Endothelial cell (in vitro differentiated cells): ENCODE results near the gene FXYD5. TPM values are rescaled to one million over a fixed set of nuclear protein-coding genes. Genes with fewer than 3 reads are reported as not detected.

Experiments
- DNase-seq: peaks from one replicate; pipeline ENCODE4 v3.0.0; 2021; ENCODE audit warnings: low spot score
- H3K27ac Mint-ChIP-seq: one replicate; pipeline ENCODE4 v1.8.0; 2021; ENCODE audit warnings: mixed read lengths, inconsistent platforms; ENCODE audit not compliant: unreplicated experiment
- H3K27me3 Mint-ChIP-seq: one replicate; pipeline ENCODE4 v1.8.0; 2021; ENCODE audit warnings: mild to moderate bottlenecking, moderate library complexity, mixed read lengths, inconsistent platforms; ENCODE audit not compliant: unreplicated experiment
- H3K36me3 Mint-ChIP-seq: one replicate; pipeline ENCODE4 v1.8.0; 2021; ENCODE audit warnings: mild to moderate bottlenecking, low read depth, mixed read lengths, inconsistent platforms; ENCODE audit not compliant: unreplicated experiment
- H3K4me1 Mint-ChIP-seq: one replicate; pipeline ENCODE4 v1.8.0; 2021; ENCODE audit warnings: mild to moderate bottlenecking, mixed read lengths, inconsistent platforms; ENCODE audit not compliant: unreplicated experiment
- H3K4me3 Mint-ChIP-seq: one replicate; pipeline ENCODE4 v1.8.0; 2021; ENCODE audit warnings: mild to moderate bottlenecking, mixed read lengths, inconsistent platforms; ENCODE audit not compliant: unreplicated experiment
- H3K9me3 Mint-ChIP-seq: one replicate; pipeline ENCODE4 v1.8.0; 2021; ENCODE audit warnings: mixed read lengths, inconsistent platforms; ENCODE audit not compliant: unreplicated experiment
- CTCF ChIP-seq: fragments of 200-600 bp; sonication (generic); IDR thresholded peaks from one replicate; pipeline ENCODE4 v1.5.0; 2021; ENCODE audit warnings: antibody characterized with exemption; ENCODE audit not compliant: unreplicated experiment
- total RNA-seq: library from RNA; stranded (reverse); fragmentation: NEBNext Ultra II Directional; extraction: Animal tissue kit (Norgen Biotek cat#: 25700); gene quantifications from one replicate; pipeline ENCODE4 v1.2.1, GENCODE V29; 2021; ENCODE audit not compliant: unreplicated experiment

Gene FXYD5
- total RNA-seq, 1 donor from 2014 or later = 78.7 TPM

- peaks cover 6% of the 10 kb centered on the region for H3K4me1 Mint-ChIP-seq
- no peak overlapping the region for H3K27ac Mint-ChIP-seq
- peaks cover 59% of the 10 kb centered on the region for H3K36me3 Mint-ChIP-seq
- no peaks in the 10 kb centered on the region for H3K9me3 Mint-ChIP-seq
- H3K27me3 Mint-ChIP-seq = peaks cover 3% of the 10 kb centered on the region
- H3K4me3 Mint-ChIP-seq = no peak overlapping the region
- no peak for DNase-seq
- no peak for TF ChIP-seq CTCF
These were observed 5.1 kb downstream of the FXYD5 start for GRCh38 chr19:35159606-35160005.

- DNase-seq = no peak
- Mint-ChIP-seq H3K4me3 (peak overlapping the region; percentile 65), H3K9me3 (no peaks in the 10 kb centered on the region), H3K27ac (no peak overlapping the region), H3K36me3 (peaks cover 70% of the 10 kb centered on the region), H3K27me3 (peaks cover 3% of the 10 kb centered on the region), H3K4me1 (peaks cover 4% of the 10 kb centered on the region)
- no peak for TF ChIP-seq CTCF
These were observed 6.3 kb downstream of the FXYD5 start for GRCh38 chr19:35160629-35161433.

- DNase-seq = no peak
- Mint-ChIP-seq H3K9me3 (no peaks in the 10 kb centered on the region), H3K4me1 (peaks cover 2% of the 10 kb centered on the region), H3K4me3 (no peak overlapping the region), H3K27ac (no peak overlapping the region), H3K27me3 (peaks cover 3% of the 10 kb centered on the region), H3K36me3 (peaks cover 71% of the 10 kb centered on the region)
- TF ChIP-seq CTCF = no peak
These were observed 6.9 kb downstream of the FXYD5 start for GRCh38 chr19:35161434-35161743.

GRCh38 chr19:35162471-35163326 lies 8.2 kb downstream of the FXYD5 start:
- no peaks in the 10 kb centered on the region for H3K4me1 Mint-ChIP-seq
- H3K4me3 Mint-ChIP-seq = peak overlapping the region; percentile 23
- no peaks in the 10 kb centered on the region for H3K9me3 Mint-ChIP-seq
- H3K27me3 Mint-ChIP-seq = peaks cover 3% of the 10 kb centered on the region
- no peak for TF ChIP-seq CTCF
- no peak for DNase-seq
- peaks cover 76% of the 10 kb centered on the region for H3K36me3 Mint-ChIP-seq
- no peak overlapping the region for H3K27ac Mint-ChIP-seq

GRCh38 chr19:35164418-35164817 lies 9.9 kb downstream of the FXYD5 start:
- Mint-ChIP-seq H3K9me3 (no peaks in the 10 kb centered on the region), H3K4me1 (no peaks in the 10 kb centered on the region), H3K27ac (no peak overlapping the region), H3K4me3 (peak overlapping the region; percentile 80), H3K36me3 (peaks cover 68% of the 10 kb centered on the region), H3K27me3 (peaks cover 3% of the 10 kb centered on the region)
- no peak for TF ChIP-seq CTCF
- no peak for DNase-seq
